ENCODE measurements around the gene MYO7A. TPM values are rescaled to one million over a fixed set of nuclear protein-coding genes. Genes with fewer than 3 reads are reported as not detected.

The MYO7A gene
- total and polyA plus RNA-seq, 2 of the 8 experiments (the other 6 are each of a cell fraction or from before 2014, with no cell fraction given): 1.5 to 1.9 TPM

- FAIRE-seq (no peak), DNase-seq (ENCODE audit: low read depth in 1 of 2, low spot score in 2 of 2) (peak in 1 of 2 experiments; percentile 41)
- H2BK20ac ChIP-seq (ENCODE audit: low read length): peak overlapping the region; percentile 95; the same call in 1 of the 2 replicates
- H3K4me3 ChIP-seq (ENCODE audit: extremely low read depth in 1 of 4, insufficient read depth in 2 of 4, low read depth in 3 of 4, low read length in 4 of 4): peak overlapping the region in 1 of 4 experiments; percentile 2; a peak in 1 of 8 replicates
- 0 out of 2 replicates have a peak overlapping the region, but pooled peaks have one; percentile 9 for H2AK5ac ChIP-seq (ENCODE audit: low read depth, low read length)
- peak overlapping the region; percentile 66; the same call in 1 of the 2 replicates for H2BK15ac ChIP-seq (ENCODE audit: low read length)
- H3K4ac ChIP-seq (replicated peaks; ENCODE audit: insufficient read length, low read depth, low read length): no peak overlapping the region
- no peaks in the 10 kb centered on the region for H3K36me3 ChIP-seq (ENCODE audit: control insufficient read depth in 2 of 4, insufficient read depth in 4 of 4, low read length in 3 of 4)
- no peaks in the 10 kb centered on the region for H3K9me3 ChIP-seq (ENCODE audit: insufficient read depth in 2 of 2, low read depth in 1 of 2, low read length in 1 of 2)
- H3K18ac ChIP-seq (ENCODE audit: extremely low read depth, low read length): peak overlapping the region; percentile 25; the same call in 1 of the 2 replicates
- H3K79me2 ChIP-seq (ENCODE audit: control insufficient read depth in 1 of 2, insufficient read depth in 2 of 2, low read length in 2 of 2): no peaks in the 10 kb centered on the region
- H4K5ac ChIP-seq (ENCODE audit: insufficient read length, low read depth, low read length): no peak overlapping the region
- H2AFZ ChIP-seq (ENCODE audit: low read length): no peak overlapping the region
- H3K9ac ChIP-seq (replicated peaks in 1 of 4; ENCODE audit: extremely low read depth in 1 of 4, low read depth in 3 of 4, low read length in 3 of 4): no peak overlapping the region
- no peak overlapping the region for H4K8ac ChIP-seq (ENCODE audit: extremely low read depth, insufficient read depth, low read length)
- peak overlapping the region; percentile 99; the same call in 1 of the 2 replicates for H2BK12ac ChIP-seq (ENCODE audit: low read depth, low read length)
- H3K14ac ChIP-seq (ENCODE audit: insufficient read length): no peak overlapping the region
- WGBS, 2 experiments (ENCODE audit: extremely low coverage in 1 of 2, insufficient coverage in 1 of 2, insufficient read length in 1 of 2, insufficient replicate concordance in 2 of 2, low coverage in 1 of 2, low lambda C conversion rate in 2 of 2, missing lambda C conversion rate in 1 of 2): 82% methylated on average over 5 of the region's 5 CpGs; no CpG with 5 or more reads in 1 of the 2 experiments
- CTCF ChIA-PET (ENCODE audit: partially characterized antibody): interaction anchor here (1.0 to 15.1 kb wide), 6 partner anchors 10 to 409 kb away, joined by 3 to 187 read pairs (median 6); partner anchors contain the start of gene MYO7A
- peak overlapping the region; percentile 8 for H4K91ac ChIP-seq (replicated peaks; ENCODE audit: insufficient read length, low read length)
- no peak overlapping the region for H2BK120ac ChIP-seq (replicated peaks; ENCODE audit: low read depth, low read length)
- H3K4me2 ChIP-seq (ENCODE audit: insufficient read depth in 1 of 2, low read depth in 2 of 2, low read length in 2 of 2): peak overlapping the region in 1 of 2 experiments; percentile 29; a peak in 1 of 4 replicates
- no peaks in the 10 kb centered on the region for H4K20me1 ChIP-seq (replicated peaks in 1 of 2; ENCODE audit: control insufficient read depth in 1 of 2, insufficient read depth in 2 of 2, low read length in 2 of 2)
- no peak overlapping the region for H3K27ac ChIP-seq (ENCODE audit: low read depth, low read length)
- H2BK5ac ChIP-seq (ENCODE audit: low read depth, low read length): peak overlapping the region; percentile 75; the same call in 1 of the 2 replicates
- no peaks in the 10 kb centered on the region for H3K79me1 ChIP-seq (ENCODE audit: low read depth, low read length)
- POLR2A ChIA-PET (ENCODE audit: partially characterized antibody): interaction anchor here (0.7 to 2.3 kb wide), 2 partner anchors 10 to 21 kb away, joined by 3 to 7 read pairs; no protein-coding TSS in a partner anchor
- H3K4me1 ChIP-seq (replicated peaks in 1 of 4; ENCODE audit: control insufficient read depth in 3 of 4, insufficient read depth in 4 of 4, low read length in 3 of 4): peaks cover 13 to 44% (median 22%) of the 10 kb centered on the region in 4 experiments
- H3K23ac ChIP-seq (ENCODE audit: insufficient read length): no peak overlapping the region
- no peak overlapping the region for H3K56ac ChIP-seq (replicated peaks; ENCODE audit: insufficient read length, low read depth, low read length)
- no peaks in the 10 kb centered on the region for H3K23me2 ChIP-seq (ENCODE audit: low read depth, low read length)
- H3K27me3 ChIP-seq (replicated peaks in 1 of 4; ENCODE audit: control insufficient read depth in 3 of 4, extremely low read depth in 1 of 4, insufficient read depth in 3 of 4, low read length in 3 of 4): no peaks in the 10 kb centered on the region; a peak in 1 of 7 replicates
- no peak for TF ChIP-seq TAF7 (optimal IDR thresholded peaks at IDR 0.05; ENCODE audit: borderline replicate concordance, low read depth, low read length)
- TF ChIP-seq KDM4A (IDR thresholded peaks at IDR 0.05; ENCODE audit: low read depth, low read length, severe bottlenecking): no peak
- no peak for TF ChIP-seq ASH2L (IDR thresholded peaks at IDR 0.05; ENCODE audit: low read length)
- TF ChIP-seq CREB1 (IDR thresholded peaks at IDR 0.05): no peak
- TF ChIP-seq EP300 (IDR thresholded peaks at IDR 0.05; ENCODE audit: borderline replicate concordance in 1 of 2, low read depth in 2 of 2, low read length in 2 of 2): no peak
- TF ChIP-seq RFX5 (IDR thresholded peaks at IDR 0.05; ENCODE audit: borderline replicate concordance, low read depth, low read length): no peak
- no peak for TF ChIP-seq ZNF274 (IDR thresholded peaks at IDR 0.05; ENCODE audit: borderline replicate concordance, extremely low read depth, low read length)
- no peak for TF ChIP-seq PHF8 (conservative IDR thresholded peaks at IDR 0.05; ENCODE audit: low read depth, low read length)
- no peak for TF ChIP-seq KDM1A (IDR thresholded peaks at IDR 0.05; ENCODE audit: borderline replicate concordance, low read length)
- no peak for TF ChIP-seq CHD2 (IDR thresholded peaks at IDR 0.05; ENCODE audit: low read length)
- no peak for TF ChIP-seq ATF2 (IDR thresholded peaks at IDR 0.05; ENCODE audit: low read length)
Observed at GRCh38 chr11:77170107-77170506, 42.1 kb downstream of the MYO7A start.
